Stimulated activated CD8-positive, alpha-beta memory T cell treated with anti-CD3 and anti-CD28 coated beads, Interleukin-15, amount 100 ng/mL, for 48 hours (primary cell): ENCODE measurements around the gene GPR68.
"Not testable (repeated sequence)": the region's sequence is repeated elsewhere in the genome, so short reads cannot be mapped to it uniquely, and the experiment has no call there.

ENCODE experiments used
- DNase-seq, 2 donors: peaks; one replicate each; pipeline ENCODE4 v3.0.0-alpha.2; 2020; ENCODE audit warnings: low read depth in 2 of 2

GPR68 gene

GRCh38 chr14:91228112-91229004 is 16.1 kb downstream of the GPR68 start:
- DNase-seq = peak; percentile 85 to 86

DNA sequence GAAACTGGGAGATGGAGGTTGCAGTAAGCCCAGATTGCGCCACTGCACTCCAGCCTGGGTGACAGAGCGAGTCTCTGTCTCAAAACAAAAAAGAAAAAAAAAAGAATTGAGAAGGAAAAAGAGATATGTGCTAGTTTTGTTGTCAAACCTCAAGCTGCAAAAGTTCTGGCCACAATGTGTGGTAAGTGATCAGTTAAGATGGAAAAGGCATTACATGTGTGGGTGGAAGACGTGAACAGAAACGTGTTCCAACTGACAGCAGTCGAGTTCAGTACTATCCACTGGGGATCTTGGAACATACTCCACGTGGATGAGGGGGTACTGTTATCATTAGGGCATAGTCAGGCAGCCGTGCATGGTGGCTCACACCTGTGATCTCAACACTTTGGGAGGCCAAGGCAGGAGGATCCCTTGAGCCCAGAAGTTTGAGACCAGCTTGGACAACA is 17.3 kb downstream of the GPR68 start:
- no peak for DNase-seq

- DNase-seq = not testable (repeated sequence)
These were observed 18.1 kb downstream of the GPR68 start for GRCh38 chr14:91226360-91226759.

GRCh38 chr14:91225025-91225424 is 19.5 kb downstream of the GPR68 start:
- DNase-seq = no peak

DNA sequence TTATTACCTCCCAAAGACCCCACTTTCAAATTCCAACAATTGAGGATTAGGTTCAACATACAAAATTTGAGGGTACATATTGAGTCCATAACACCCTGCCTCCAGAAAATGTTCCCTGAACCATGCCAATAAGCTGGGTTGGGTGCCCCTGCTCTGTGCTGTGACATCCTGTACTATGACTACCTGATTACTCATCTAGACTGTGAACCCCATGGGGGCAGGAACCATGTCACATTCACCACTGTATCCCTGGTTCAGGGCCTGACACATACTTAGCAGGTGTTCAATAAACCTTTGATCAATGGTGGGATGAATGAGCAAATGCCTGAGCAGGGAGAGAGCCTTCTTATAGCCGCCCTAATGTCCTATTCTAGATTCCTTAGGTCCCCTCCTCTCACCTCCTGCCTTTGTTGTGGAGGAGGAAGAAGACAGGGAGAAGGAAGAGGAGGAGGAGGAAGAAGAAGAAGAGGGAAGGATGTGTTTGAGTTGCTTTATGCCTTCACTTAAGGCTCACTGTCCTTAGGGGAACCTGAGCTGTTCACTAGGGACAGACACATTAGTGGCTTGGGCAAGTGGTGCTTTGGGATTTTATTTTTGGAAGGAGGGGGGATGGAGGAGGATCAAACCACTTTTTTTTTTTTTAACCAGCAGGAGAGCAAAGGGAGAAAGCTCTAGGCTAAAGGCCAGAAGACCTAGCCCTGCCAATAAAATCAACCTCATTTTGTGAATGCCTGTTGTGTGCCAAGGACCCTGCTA is 21.3 kb downstream of the GPR68 start:
- no peak for DNase-seq

DNA sequence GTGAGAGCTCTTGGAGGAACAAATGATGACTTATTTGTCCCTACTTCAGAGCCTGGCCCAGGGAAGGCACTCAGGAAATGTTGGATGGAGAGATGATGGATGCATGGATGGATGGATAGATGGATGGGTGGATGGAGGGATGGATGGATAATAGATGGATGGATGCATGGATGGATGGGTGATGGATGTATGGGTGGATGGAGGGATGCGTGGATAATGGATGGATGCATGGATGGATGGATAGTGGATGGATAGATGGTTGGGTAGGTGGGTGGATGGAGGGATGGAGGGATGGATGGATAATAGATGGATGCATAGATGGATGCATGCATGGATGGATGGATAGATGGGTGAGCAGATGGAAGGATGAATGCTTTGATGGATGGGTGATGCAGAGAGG is 23.2 kb downstream of the GPR68 start:
- no peak for DNase-seq

DNA sequence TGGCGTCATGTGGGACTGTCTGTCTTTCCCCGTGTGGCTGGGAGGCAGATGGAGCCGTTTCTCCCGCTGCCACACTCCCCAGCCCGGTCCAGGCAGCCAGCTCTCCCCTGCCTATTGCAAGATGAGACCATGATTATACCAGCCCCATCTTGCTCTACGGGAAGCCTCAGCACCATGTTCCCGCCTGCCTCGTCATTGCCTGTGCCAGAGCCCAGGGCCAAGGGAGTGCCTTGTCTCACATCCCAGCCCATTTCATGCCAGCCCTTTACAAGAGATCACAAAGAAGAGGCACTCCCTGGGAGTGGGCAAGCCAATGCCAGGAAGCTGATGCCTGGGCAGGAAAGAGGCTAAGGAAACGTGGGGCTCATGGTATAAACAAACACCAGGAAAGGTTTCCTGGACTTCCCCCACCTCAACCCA is 23.9 kb downstream of the GPR68 start:
- DNase-seq = no peak

- DNase-seq = no peak
These were observed 24.8 kb downstream of the GPR68 start for GRCh38 chr14:91219517-91220389.

DNA sequence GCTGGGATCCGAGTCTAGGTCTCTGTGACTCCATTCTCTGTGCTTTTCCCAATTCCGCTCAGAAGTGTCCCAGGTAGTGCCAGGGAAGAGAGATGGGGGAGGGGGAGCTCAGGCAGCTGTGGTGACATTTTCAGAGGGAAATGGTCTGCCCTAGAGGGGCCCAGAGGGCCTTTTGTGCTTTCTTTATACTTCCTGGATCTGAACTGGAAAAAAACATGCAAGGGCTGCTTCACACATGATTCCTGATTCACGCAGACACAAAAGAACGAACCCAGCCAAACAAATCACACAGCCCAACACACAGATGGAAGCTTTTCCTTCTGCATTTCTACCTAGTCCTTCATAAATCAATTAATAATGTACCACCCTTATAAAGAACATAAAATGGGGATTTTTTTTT is 26.5 kb downstream of the GPR68 start:
- DNase-seq = no peak

DNA sequence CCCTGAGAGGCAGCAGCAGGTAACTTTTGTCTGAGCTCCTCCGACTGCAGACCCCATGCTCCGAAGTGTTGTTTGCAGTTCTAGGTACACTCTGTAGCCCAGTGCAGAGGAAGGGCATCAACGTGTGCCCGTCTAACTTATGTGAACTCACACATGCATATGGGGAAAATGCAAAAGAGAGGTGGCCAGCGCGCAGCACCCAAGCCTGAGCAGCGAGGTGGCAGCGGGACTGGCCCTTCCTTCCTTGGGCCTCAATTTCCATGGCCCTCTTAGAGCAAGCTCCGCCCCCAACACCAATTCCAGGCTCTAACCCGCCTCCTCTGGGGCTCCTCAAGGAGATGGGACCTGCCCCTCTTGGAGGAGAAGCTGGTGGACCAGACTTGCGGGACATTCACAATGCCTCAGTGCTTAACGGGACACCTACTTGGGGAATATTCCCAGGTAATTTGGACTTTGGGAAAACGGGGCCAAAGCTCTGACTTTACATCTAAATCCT is 27.7 kb downstream of the GPR68 start:
- no peak for DNase-seq

DNA sequence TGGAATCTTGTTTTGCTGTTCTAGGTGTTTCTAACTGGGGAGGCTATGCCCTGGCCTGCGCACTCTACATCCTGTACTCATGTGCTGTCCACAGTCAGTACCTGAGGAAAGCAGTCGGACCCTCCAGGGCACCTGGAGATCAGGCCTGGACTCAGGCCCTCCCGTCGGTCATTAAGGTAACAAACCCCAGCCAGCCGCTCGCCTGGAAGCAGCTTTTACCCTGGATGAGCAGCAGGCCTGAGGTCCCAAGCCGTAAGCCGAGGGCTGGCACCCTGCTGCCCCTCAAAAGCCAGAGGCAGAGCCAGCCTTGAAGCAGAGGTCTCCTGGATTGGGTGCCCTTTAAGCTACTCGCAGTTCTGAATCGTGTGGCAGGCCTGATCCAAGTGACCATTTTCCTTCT is 29.1 kb downstream of the GPR68 start:
- no peak for DNase-seq

DNA sequence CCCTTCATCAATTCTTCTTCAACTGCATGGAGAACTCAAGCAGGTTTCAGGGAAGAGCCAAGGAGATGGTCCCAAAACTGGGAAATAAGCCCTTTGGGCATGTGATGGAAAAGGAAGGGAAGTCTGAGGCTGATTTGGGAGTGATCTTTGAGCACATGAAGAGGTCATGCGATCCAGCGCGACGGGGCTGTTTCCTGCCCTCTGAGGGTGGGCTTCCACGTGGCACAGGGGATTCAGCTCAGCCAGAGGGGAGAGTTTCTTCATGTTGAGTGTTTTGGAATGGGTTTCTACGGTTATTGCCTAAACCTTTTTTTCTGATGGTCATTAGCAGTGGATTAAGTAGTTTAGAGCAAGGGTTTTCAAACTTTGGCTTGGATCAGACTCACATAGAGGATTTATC is 30.2 kb downstream of the GPR68 start:
- no peak for DNase-seq

GRCh38 chr14:91211017-91211416 is 33.5 kb downstream of the GPR68 start:
- DNase-seq = no peak

DNA sequence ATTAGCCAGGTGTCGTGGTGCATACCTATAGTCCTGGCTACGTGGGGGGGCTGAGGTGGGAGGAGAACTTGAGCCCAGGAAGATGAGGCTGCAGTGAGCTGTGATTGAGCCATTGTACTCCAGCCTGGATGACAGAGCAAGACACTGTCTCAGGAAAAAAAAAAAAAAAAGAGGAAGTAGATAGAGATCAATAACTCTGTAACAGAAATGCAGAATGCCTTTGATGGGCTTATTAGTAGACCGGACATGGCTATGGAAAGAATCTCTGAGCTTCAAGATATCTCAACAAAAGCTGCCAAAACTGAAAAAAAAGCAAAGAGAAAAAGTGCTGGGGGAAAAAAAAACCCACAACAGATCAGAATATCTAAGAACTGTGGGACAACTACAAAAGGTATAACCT is 37.5 kb downstream of the GPR68 start:
- DNase-seq = no peak

DNA sequence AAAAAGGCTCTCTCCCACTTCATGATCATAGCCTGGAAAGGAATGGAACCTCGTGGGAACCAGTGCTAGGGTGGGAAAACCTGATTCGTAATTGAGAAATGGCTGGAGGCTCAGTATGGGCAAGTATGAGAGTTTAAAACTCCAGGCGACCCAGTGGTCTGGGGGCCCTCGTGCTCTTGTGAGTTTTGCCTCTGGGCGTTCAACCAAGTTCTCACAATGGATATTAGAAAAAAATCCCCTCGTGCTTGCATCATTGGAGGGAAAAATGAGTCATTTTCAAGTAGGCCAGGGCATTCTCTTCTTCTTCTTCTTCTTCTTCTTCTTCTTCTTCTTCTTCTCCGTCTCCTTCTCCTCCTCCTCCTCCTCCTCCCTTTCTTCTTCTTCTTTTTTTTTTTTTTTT is 39.0 kb downstream of the GPR68 start:
- no peak for DNase-seq

GRCh38 chr14:91204657-91205056 is 39.8 kb downstream of the GPR68 start:
- DNase-seq = no peak

- DNase-seq = no peak
These were observed 42.1 kb downstream of the GPR68 start for GRCh38 chr14:91202234-91202974.

DNA sequence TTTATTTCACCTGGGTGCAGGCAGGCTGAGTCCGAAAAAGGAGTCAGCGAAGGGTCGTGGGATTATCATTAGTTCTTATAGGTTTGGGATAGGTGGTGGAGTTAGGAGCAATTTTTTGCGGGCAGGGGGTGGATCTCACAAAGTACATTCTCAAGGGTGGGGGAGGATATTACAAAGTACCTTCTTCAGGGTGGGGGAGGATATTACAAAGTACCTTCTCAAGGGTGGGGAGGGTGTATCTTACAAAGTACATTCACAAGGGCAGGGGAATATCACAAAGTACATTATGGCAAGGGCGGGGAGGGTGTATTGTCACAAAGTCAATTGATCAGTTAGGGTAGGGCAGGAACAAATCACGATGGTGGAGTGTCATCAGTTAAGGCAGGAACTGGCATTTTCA is 43.7 kb downstream of the GPR68 start:
- DNase-seq = not testable (repeated sequence)

GRCh38 chr14:91197631-91198030 is 46.9 kb downstream of the GPR68 start:
- no peak for DNase-seq

GRCh38 chr14:91195881-91196280 is 48.6 kb downstream of the GPR68 start:
- no peak for DNase-seq

DNA sequence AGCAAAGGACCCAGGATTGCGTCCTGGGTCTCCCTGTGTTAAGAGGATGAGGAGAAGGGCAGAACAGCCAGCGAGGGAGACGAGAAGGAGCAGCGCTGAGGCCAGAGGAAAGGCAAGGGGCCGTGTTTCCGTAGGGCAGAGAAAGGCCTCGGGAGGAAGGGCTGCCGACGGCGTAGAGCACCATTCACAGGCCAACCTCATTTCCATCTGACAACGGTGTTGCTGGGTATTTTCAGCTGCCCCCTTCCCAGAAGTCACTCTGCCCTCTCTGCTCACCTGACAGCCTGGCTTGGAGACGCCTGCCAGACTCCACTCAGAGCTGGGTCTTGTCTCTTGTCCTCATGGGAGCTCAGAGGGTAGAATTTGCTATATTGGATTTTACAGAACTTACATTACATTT is 51.4 kb downstream of the GPR68 start:
- DNase-seq = no peak
